GM12878 (cell line): ENCODE measurements around the gene CCDC57. TPM values are rescaled to one million over a fixed set of nuclear protein-coding genes. Genes with fewer than 3 reads are reported as not detected.

ENCODE experiments used
- ATAC-seq: fragments of 200-7000 bp; cut with Tn5 transposase; 3 replicates; pipeline ENCODE4 v1.9.1; 2020; ENCODE audit warnings: mild to moderate bottlenecking, moderate library complexity
- BruUV-seq: library from RNA; stranded (reverse); fragments of 400-500 nt; replicated peaks from 2 replicates; lab custom pipeline; 2021; lab: Mats Ljungman, UMichigan
- CTCF ChIA-PET: fragments of 300-600 bp; sonication (Branson Sonifier 250); formaldehyde crosslinking; extraction: SDS; loops from one replicate; lab custom pipeline; 2021; ENCODE audit warnings: inconsistent platforms; lab: Yijun Ruan, JAX
- POLR2A ChIA-PET: fragments of 350-600 bp; formaldehyde crosslinking; extraction: SDS; loops from one replicate; lab custom pipeline; 2021; ENCODE audit warnings: inconsistent platforms; lab: Charles Lee
- RAD21 ChIA-PET: fragments of 300-600 bp; sonication (Branson Sonifier 250); formaldehyde crosslinking; loops from one replicate; lab custom pipeline; 2023; ENCODE audit warnings: antibody characterized with exemption; ENCODE audit not compliant: unreplicated experiment; lab: Charles Lee
- SMC1A ChIA-PET: fragments of 300-600 bp; sonication (Branson Sonifier 250); formaldehyde crosslinking; loops from one replicate; lab custom pipeline; 2023; ENCODE audit not compliant: unreplicated experiment, uncharacterized antibody; lab: Charles Lee
- DNase-seq: peaks from one replicate; pipeline ENCODE4 v3.0.0-alpha.2; 2011; ENCODE audit warnings: low read depth, low spot score
- FAIRE-seq: peaks from 3 replicates; lab custom pipeline; 2011; peaks lifted over from hg19 to GRCh38; lab: Jason Lieb, UNC
- H2AFZ ChIP-seq: 2 replicates; pipeline ENCODE4 v1.6.0; 2011; ENCODE audit warnings: low read depth, low read length, control low read depth; ENCODE audit not compliant: control insufficient read depth
- H3K27ac ChIP-seq: 2 replicates; pipeline ENCODE4 v1.5.1; 2011; ENCODE audit warnings: control low read depth; ENCODE audit not compliant: control insufficient read depth, insufficient read depth
- H3K27me3 ChIP-seq, 2 experiments: replicated peaks in 1 of 2; 2 replicates each; pipeline versions ENCODE4 v1.6.0 to v1.6.1; 2011; ENCODE audit warnings: low read length in 1 of 2; ENCODE audit not compliant: control insufficient read depth in 2 of 2, insufficient read depth in 2 of 2
- H3K36me3 ChIP-seq, 2 experiments: 2 replicates each; pipeline ENCODE4 v1.5.1; 2011; ENCODE audit warnings: low read length in 1 of 2; ENCODE audit not compliant: control insufficient read depth in 2 of 2, insufficient read depth in 2 of 2
- H3K4me1 ChIP-seq: 2 replicates; pipeline ENCODE4 v1.6.1; 2011; ENCODE audit warnings: mild to moderate bottlenecking, low read length, moderate library complexity, mixed read lengths; ENCODE audit not compliant: control insufficient read depth, insufficient read depth
- H3K4me2 ChIP-seq: 2 replicates; pipeline ENCODE4 v1.6.0; 2011; ENCODE audit warnings: control low read depth; ENCODE audit not compliant: control insufficient read depth, insufficient read depth
- H3K4me3 ChIP-seq: fragments of 200-600 bp; sonication (generic); 2 replicates; pipeline ENCODE4 v1.5.1; 2016
- H3K79me2 ChIP-seq: 2 replicates; pipeline ENCODE4 v1.6.0; 2011; ENCODE audit warnings: low read length; ENCODE audit not compliant: control insufficient read depth, insufficient read depth
- H3K9ac ChIP-seq: 2 replicates; pipeline ENCODE4 v1.8.0; 2011; ENCODE audit warnings: low read length, control low read depth, mixed read lengths; ENCODE audit not compliant: control insufficient read depth, insufficient read depth
- H3K9me3 ChIP-seq: replicated peaks from 3 replicates; pipeline ENCODE4 v1.5.1; 2011; ENCODE audit warnings: mild to moderate bottlenecking, low read length; ENCODE audit not compliant: control insufficient read depth, insufficient read depth
- H4K20me1 ChIP-seq: 2 replicates; pipeline ENCODE4 v1.6.0; 2011; ENCODE audit not compliant: control insufficient read depth, insufficient read depth
- CTCF ChIP-seq, 3 experiments: IDR thresholded peaks in 2 of 3; conservative IDR thresholded peaks in 1 of 3; 2 replicates each; pipeline ENCODE4 v1.5.1; 2011; ENCODE audit warnings: low read depth in 3 of 3, low read length in 3 of 3, mild to moderate bottlenecking in 3 of 3, control low read depth in 2 of 3, moderate library complexity in 2 of 3, inconsistent platforms in 1 of 3, mixed read lengths in 1 of 3; ENCODE audit not compliant: control insufficient read depth in 2 of 3, insufficient read depth in 1 of 3; ENCODE audit errors: extremely low read depth in 1 of 3
- EP300 ChIP-seq, 2 experiments: fragments of 150-350 bp in 1 of 2; IDR thresholded peaks; 2 replicates each; pipeline ENCODE4 v1.6.1; 2011 to 2012; ENCODE audit warnings: low read depth in 2 of 2, low read length in 2 of 2, borderline replicate concordance in 1 of 2, improper control_type of control experiment in 1 of 2, inconsistent platforms in 1 of 2; ENCODE audit not compliant: control insufficient read depth in 1 of 2
- NKRF ChIP-seq: fragments of 450-650 bp; conservative IDR thresholded peaks from 2 replicates; pipeline ENCODE4 v1.6.1; 2017; ENCODE audit warnings: mild to moderate bottlenecking, moderate library complexity
- POLR2AphosphoS2 ChIP-seq: IDR thresholded peaks from 2 replicates; pipeline ENCODE4 v1.6.1; 2011; ENCODE audit warnings: low read depth, mild to moderate bottlenecking, low read length, improper control_type of control experiment, moderate library complexity
- SMARCA5 ChIP-seq: fragments of 450-650 bp; IDR thresholded peaks from 2 replicates; pipeline ENCODE4 v1.6.1; 2017; ENCODE audit warnings: mild to moderate bottlenecking
- SMC3 ChIP-seq: IDR thresholded peaks from 2 replicates; pipeline ENCODE4 v1.6.1; 2011; ENCODE audit warnings: low read length, improper control_type of control experiment, borderline replicate concordance
- ZNF687 ChIP-seq: fragments of 450-650 bp; IDR thresholded peaks from 2 replicates; pipeline ENCODE4 v1.6.1; 2017; ENCODE audit warnings: mild to moderate bottlenecking, moderate library complexity
- WGBS: methylation state at CpG from one replicate; pipeline ENCODE4 v1.1.6; 2016; ENCODE audit warnings: low lambda C conversion rate; ENCODE audit not compliant: insufficient replicate concordance, insufficient coverage; ENCODE audit errors: missing lambda C conversion rate; 5-methylcytosine and 5-hydroxymethylcytosine counted together
- in situ Hi-C: fragments of 300-500 bp; cut with MboI; formaldehyde crosslinking; loops from 9 replicates; pipeline ENCODE4 v1.14.3; 2018; ENCODE audit warnings: mixed read lengths
- intact Hi-C: fragments of 100-400 bp; cut with micrococcal nuclease; formaldehyde crosslinking; loops from one replicate; pipeline ENCODE4 v1.14.2; 2022; ENCODE audit not compliant: unreplicated experiment
- polyA plus RNA-seq, 11 experiments: library from polyadenylated mRNA; depleted of rRNA in 4 of 11; unstranded in 6 of 11; stranded (reverse) in 5 of 11; fragments of >200 nt; fragmentation: Nextera tagmentation in 4 of 11; fragmentation: Illumina TruSeq in 1 of 11; extraction: Ambion mirVana in 4 of 11; extraction: Trizol in 1 of 11; gene quantifications; 1 replicate in 1 of 11; 2 replicates in 10 of 11; pipeline versions ENCODE4 v1.2.1 to v1.2.3, GENCODE V29; 2011 to 2016; ENCODE audit warnings: inconsistent platforms in 2 of 11, missing spikeins in 2 of 11, low read depth in 1 of 11
- total RNA-seq, 4 experiments: library from RNA; depleted of rRNA in 3 of 4; stranded (reverse); fragments of >200 nt in 3 of 4; fragmentation: Illumina TruSeq in 1 of 4; extraction: Trizol in 1 of 4; gene quantifications; 2 replicates each; pipeline versions ENCODE4 v1.2.1 to v1.2.3, GENCODE V29; 2013 to 2021

Gene CCDC57
- total and polyA plus RNA-seq, 10 of the 15 experiments (the other 5 are each of a cell fraction or from before 2014, with no cell fraction given), result 5.4 to 123 (median 45.8) TPM

- no peaks in the 10 kb centered on the region for H3K9me3 ChIP-seq
- ChIA-PET POLR2A (interaction anchor here (0.6 to 1.9 kb wide), 7 partner anchors 10 to 169 kb away, joined by 3 to 7 read pairs (median 4); partner anchors contain the start of genes DCXR and SLC16A3), CTCF (interaction anchor here (0.8 to 2.7 kb wide), 24 partner anchors 8 to 202 kb away, joined by 3 to 22 read pairs (median 4); partner anchors contain the start of gene SLC16A3), SMC1A (interaction anchor here (0.7 to 3.2 kb wide), 17 partner anchors 8 to 213 kb away, joined by 3 to 10 read pairs (median 4); partner anchors contain the start of genes OGFOD3 and SLC16A3), RAD21 (interaction anchor here (1.0 to 1.9 kb wide), 8 partner anchors 10 to 144 kb away, joined by 3 to 10 read pairs (median 6); no protein-coding TSS in a partner anchor)
- H3K36me3 ChIP-seq, result no peaks in the 10 kb centered on the region; a peak in 1 of 4 replicates
- peak; percentile 96 for ATAC-seq
- no peaks in the 10 kb centered on the region for H3K27me3 ChIP-seq
- H3K4me2 ChIP-seq, result peak overlapping the region; percentile 77
- BruUV-seq, result TSS peak; percentile 85
- H2AFZ ChIP-seq, result peak overlapping the region; percentile 94
- in situ Hi-C loops, result no loop called here
- H4K20me1 ChIP-seq, result no peaks in the 10 kb centered on the region
- no peak for DNase-seq
- peak overlapping the region; percentile 38; the same call in 1 of the 2 replicates for H3K4me3 ChIP-seq
- WGBS, result 17% methylated on average over 21 of the region's 21 CpGs
- H3K27ac ChIP-seq, result peak overlapping the region; percentile 78
- FAIRE-seq, result peak; percentile 92
- no peaks in the 10 kb centered on the region for H3K79me2 ChIP-seq
- peak overlapping the region; percentile 53 for H3K9ac ChIP-seq
- peaks cover 9% of the 10 kb centered on the region for H3K4me1 ChIP-seq
- intact Hi-C loops, result loop anchor here (2.0 kb wide), 1 partner anchor 117 kb away; no protein-coding TSS in a partner anchor
- TF ChIP-seq SMC3 (peak; percentile 86; the same call in 1 of the 2 replicates), POLR2AphosphoS2 (peak; percentile 41; the same call in 1 of the 2 replicates), EP300 (IDR thresholded peaks at IDR 0.05; ENCODE audit: borderline replicate concordance in 1 of 2, control insufficient read depth in 1 of 2, low read depth in 2 of 2, low read length in 2 of 2) (no peak), SMARCA5 (peak; percentile 68), ZNF687 (peak; percentile 78), CTCF (IDR thresholded peaks at IDR 0.05 in 2 of 3, conservative IDR thresholded peaks at IDR 0.05 in 1 of 3; ENCODE audit: control insufficient read depth in 2 of 3, extremely low read depth in 1 of 3, insufficient read depth in 1 of 3, low read depth in 3 of 3, low read length in 3 of 3) (peak; percentile 96 to 97 (median 97)), NKRF (0 out of 2 replicates have a peak, but pooled peaks have one; percentile 48)
Measured at GRCh38 chr17:82205720-82206508, 6.7 kb downstream of the CCDC57 start.
